ENCODE data around the gene GALP.
"Not testable (repeated sequence)": the region's sequence is repeated elsewhere in the genome, so short reads cannot be mapped to it uniquely, and the experiment has no call there.

GALP gene

DNA sequence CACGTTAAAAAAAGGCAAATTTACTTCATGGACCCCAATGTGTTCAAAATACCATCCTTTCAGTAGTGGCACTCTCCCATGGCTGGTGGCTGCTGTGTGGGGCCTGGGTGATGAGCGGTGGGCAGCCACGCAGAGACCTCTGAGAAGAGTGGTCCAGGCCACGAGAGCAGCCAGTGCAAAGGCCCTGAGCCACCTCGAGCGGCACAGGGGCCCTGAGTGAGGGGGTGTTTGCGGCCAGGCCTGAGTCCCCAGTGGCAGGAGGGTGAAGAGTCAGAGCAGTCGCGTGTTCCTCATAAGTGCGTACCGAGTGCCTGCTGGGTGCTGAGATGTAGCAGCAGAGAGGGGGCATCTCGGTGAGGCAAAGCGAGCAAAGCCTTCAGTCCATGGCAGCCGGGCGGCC is 27.7 kb upstream of the GALP start:
- Histone ChIP-seq H3K36me3 (ENCODE audit: control insufficient read depth, low read length) (peaks cover 24% of the 10 kb centered on the region), H4K20me1 (ENCODE audit: control insufficient read depth, insufficient read depth, low read depth, low read length) (no peaks in the 10 kb centered on the region), H3K79me2 (ENCODE audit: control insufficient read depth, low read length) (peaks cover 46% of the 10 kb centered on the region)

GRCh38 chr19:56148955-56149655 is 26.7 kb upstream of the GALP start:
- not testable (repeated sequence) for H4K20me1 ChIP-seq (ENCODE audit: control insufficient read depth, insufficient read depth, low read depth, low read length); H3K27ac ChIP-seq (ENCODE audit: low read depth, low read length); H3K4me3 ChIP-seq (ENCODE audit: low read length); H3K27me3 ChIP-seq (ENCODE audit: control insufficient read depth, low read length); H3K4me2 ChIP-seq (ENCODE audit: low read length); H3K9me3 ChIP-seq (ENCODE audit: control insufficient read depth, insufficient read depth, low read length); H3K9me2 ChIP-seq (replicated peaks; ENCODE audit: control insufficient read depth, low read length); H3K4me1 ChIP-seq (ENCODE audit: control insufficient read depth, low read length); H3F3A ChIP-seq (ENCODE audit: control insufficient read depth, insufficient read depth)
- peaks cover 40% of the 10 kb centered on the region for H3K79me2 ChIP-seq (ENCODE audit: control insufficient read depth, low read length)
- H3K36me3 ChIP-seq (ENCODE audit: control insufficient read depth, low read length): peaks cover 24% of the 10 kb centered on the region

More for the DNA sequence above, 27.7 kb upstream of the GALP start:
- H3F3A ChIP-seq (ENCODE audit: control insufficient read depth, insufficient read depth): no peaks in the 10 kb centered on the region
- no peak for TF ChIP-seq EZH2phosphoT487 (IDR thresholded peaks at IDR 0.05; ENCODE audit: borderline replicate concordance, low read length)
- TF ChIP-seq, protein P1, sequence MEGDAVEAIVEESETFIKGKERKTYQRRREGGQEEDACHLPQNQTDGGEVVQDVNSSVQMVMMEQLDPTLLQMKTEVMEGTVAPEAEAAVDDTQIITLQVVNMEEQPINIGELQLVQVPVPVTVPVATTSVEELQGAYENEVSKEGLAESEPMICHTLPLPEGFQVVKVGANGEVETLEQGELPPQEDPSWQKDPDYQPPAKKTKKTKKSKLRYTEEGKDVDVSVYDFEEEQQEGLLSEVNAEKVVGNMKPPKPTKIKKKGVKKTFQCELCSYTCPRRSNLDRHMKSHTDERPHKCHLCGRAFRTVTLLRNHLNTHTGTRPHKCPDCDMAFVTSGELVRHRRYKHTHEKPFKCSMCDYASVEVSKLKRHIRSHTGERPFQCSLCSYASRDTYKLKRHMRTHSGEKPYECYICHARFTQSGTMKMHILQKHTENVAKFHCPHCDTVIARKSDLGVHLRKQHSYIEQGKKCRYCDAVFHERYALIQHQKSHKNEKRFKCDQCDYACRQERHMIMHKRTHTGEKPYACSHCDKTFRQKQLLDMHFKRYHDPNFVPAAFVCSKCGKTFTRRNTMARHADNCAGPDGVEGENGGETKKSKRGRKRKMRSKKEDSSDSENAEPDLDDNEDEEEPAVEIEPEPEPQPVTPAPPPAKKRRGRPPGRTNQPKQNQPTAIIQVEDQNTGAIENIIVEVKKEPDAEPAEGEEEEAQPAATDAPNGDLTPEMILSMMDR (IDR thresholded peaks at IDR 0.05; ENCODE audit: low read depth, low read length, poor library complexity, severe bottlenecking): no peak
- H3K4me2 ChIP-seq (ENCODE audit: low read length): no peak overlapping the region
- no peak overlapping the region for H3K27ac ChIP-seq (ENCODE audit: low read depth, low read length)
- H3K27me3 ChIP-seq (ENCODE audit: control insufficient read depth, low read length): no peaks in the 10 kb centered on the region
- no peak overlapping the region for H3K4me3 ChIP-seq (ENCODE audit: low read length)
- H3K4me1 ChIP-seq (ENCODE audit: control insufficient read depth, low read length): no peaks in the 10 kb centered on the region
- no peaks in the 10 kb centered on the region for H3K9me2 ChIP-seq (replicated peaks; ENCODE audit: control insufficient read depth, low read length)
- H3K9me3 ChIP-seq (ENCODE audit: control insufficient read depth, insufficient read depth, low read length): no peaks in the 10 kb centered on the region

GRCh38 chr19:56149656-56150038 is 26.2 kb upstream of the GALP start:
- H3K4me3 ChIP-seq (ENCODE audit: low read length): no peak overlapping the region
- H3K27ac ChIP-seq (ENCODE audit: low read depth, low read length): no peak overlapping the region
- H4K20me1 ChIP-seq (ENCODE audit: control insufficient read depth, insufficient read depth, low read depth, low read length): no peaks in the 10 kb centered on the region
- no peaks in the 10 kb centered on the region for H3K9me2 ChIP-seq (replicated peaks; ENCODE audit: control insufficient read depth, low read length)
- peaks cover 26% of the 10 kb centered on the region for H3K36me3 ChIP-seq (ENCODE audit: control insufficient read depth, low read length)
- no peaks in the 10 kb centered on the region for H3K9me3 ChIP-seq (ENCODE audit: control insufficient read depth, insufficient read depth, low read length)
- peaks cover 35% of the 10 kb centered on the region for H3K79me2 ChIP-seq (ENCODE audit: control insufficient read depth, low read length)
- no peak for TF ChIP-seq EZH2phosphoT487 (IDR thresholded peaks at IDR 0.05; ENCODE audit: borderline replicate concordance, low read length)
- TF ChIP-seq, protein P1 (IDR thresholded peaks at IDR 0.05; ENCODE audit: low read depth, low read length, poor library complexity, severe bottlenecking): no peak
- H3K4me2 ChIP-seq (ENCODE audit: low read length): no peak overlapping the region
- H3F3A ChIP-seq (ENCODE audit: control insufficient read depth, insufficient read depth): no peaks in the 10 kb centered on the region
- no peaks in the 10 kb centered on the region for H3K27me3 ChIP-seq (ENCODE audit: control insufficient read depth, low read length)
- no peaks in the 10 kb centered on the region for H3K4me1 ChIP-seq (ENCODE audit: control insufficient read depth, low read length)

DNA sequence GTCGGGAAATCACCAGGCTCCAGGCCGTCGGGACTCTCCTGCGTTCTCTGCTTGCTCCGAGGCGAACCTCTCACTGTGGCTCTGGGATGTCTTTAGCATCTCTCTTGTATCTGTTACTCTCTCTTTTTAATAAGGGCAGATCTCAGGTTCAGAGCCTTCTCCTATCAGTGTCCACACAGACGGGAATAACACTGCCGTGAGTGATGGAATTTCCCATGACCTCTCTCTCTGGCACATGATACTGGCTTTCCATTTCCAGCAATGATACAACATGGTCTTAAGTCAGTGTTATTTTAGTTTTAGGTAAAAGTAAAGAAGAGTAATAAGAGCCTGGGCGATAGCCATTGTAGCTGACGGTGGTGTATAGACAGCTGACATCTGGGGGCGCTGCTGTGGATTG is 25.4 kb upstream of the GALP start:
- Histone ChIP-seq H3K9me3 (ENCODE audit: control insufficient read depth, insufficient read depth, low read length) (no peaks in the 10 kb centered on the region), H3K4me1 (ENCODE audit: control insufficient read depth, low read length) (no peaks in the 10 kb centered on the region), H3K9me2 (replicated peaks; ENCODE audit: control insufficient read depth, low read length) (no peaks in the 10 kb centered on the region), H3K27me3 (ENCODE audit: control insufficient read depth, low read length) (no peaks in the 10 kb centered on the region), H3K79me2 (ENCODE audit: control insufficient read depth, low read length) (peaks cover 30% of the 10 kb centered on the region), H3F3A (ENCODE audit: control insufficient read depth, insufficient read depth) (no peaks in the 10 kb centered on the region), H3K36me3 (ENCODE audit: control insufficient read depth, low read length) (peaks cover 32% of the 10 kb centered on the region), H3K4me2 (ENCODE audit: low read length) (no peak overlapping the region), H3K27ac (ENCODE audit: low read depth, low read length) (no peak overlapping the region), H4K20me1 (ENCODE audit: control insufficient read depth, insufficient read depth, low read depth, low read length) (no peaks in the 10 kb centered on the region), H3K4me3 (ENCODE audit: low read length) (no peak overlapping the region)
- TF ChIP-seq, protein P1 (IDR thresholded peaks at IDR 0.05; ENCODE audit: low read depth, low read length, poor library complexity, severe bottlenecking): no peak
- no peak for TF ChIP-seq EZH2phosphoT487 (IDR thresholded peaks at IDR 0.05; ENCODE audit: borderline replicate concordance, low read length)
